Upper lobe of left lung (tissue), 6 donors: ENCODE measurements around the gene DEFB110. TPM values are rescaled to one million over a fixed set of nuclear protein-coding genes. Genes with fewer than 3 reads are reported as not detected.

Experiments
- ATAC-seq, 2 donors: fragments of 200-7000 bp; cut with Tn5 transposase; one replicate each; pipeline ENCODE4 v1.9.1; 2022; ENCODE audit warnings: mild to moderate bottlenecking in 2 of 2, moderate library complexity in 2 of 2; ENCODE audit not compliant: low FRiP score in 2 of 2
- DNase-seq, 2 donors: peaks; one replicate each; pipeline ENCODE4 v3.0.0-alpha.2; 2019 to 2020
- H3K27ac ChIP-seq, 4 donors: fragments of 200-600 bp; sonication (generic); one replicate each; pipeline ENCODE4 v1.5.1; 2016 to 2019
- H3K27me3 ChIP-seq, 4 donors: fragments of 200-600 bp; sonication (generic); one replicate each; pipeline ENCODE4 v1.5.1; 2017 to 2019
- H3K36me3 ChIP-seq, 4 donors: fragments of 200-600 bp; sonication (generic); one replicate each; pipeline ENCODE4 v1.5.1; 2016 to 2019
- H3K4me1 ChIP-seq, 4 donors: fragments of 200-600 bp; sonication (generic); one replicate each; pipeline ENCODE4 v1.5.1; 2018 to 2019
- H3K4me3 ChIP-seq, 4 donors: fragments of 200-600 bp; sonication (generic); one replicate each; pipeline ENCODE4 v1.5.1; 2017 to 2019; ENCODE audit warnings: mild to moderate bottlenecking in 2 of 4, moderate library complexity in 1 of 4
- H3K9me3 ChIP-seq, 4 donors: fragments of 200-600 bp; sonication (generic); one replicate each; pipeline ENCODE4 v1.5.1; 2018 to 2019
- EP300 ChIP-seq, 4 donors: sonication (generic); formaldehyde crosslinking; IDR thresholded peaks; one replicate each; pipeline ENCODE4 v1.5.1; 2017; ENCODE audit warnings: antibody characterized with exemption in 4 of 4, control low read depth in 2 of 4
- POLR2A ChIP-seq, 4 donors: fragments of 450-650 bp; IDR thresholded peaks; one replicate each; pipeline ENCODE4 v1.5.1; 2016 to 2017; ENCODE audit warnings: antibody characterized with exemption in 4 of 4, mild to moderate bottlenecking in 2 of 4
- POLR2AphosphoS5 ChIP-seq, 2 donors: sonication (generic); formaldehyde crosslinking; IDR thresholded peaks; one replicate each; pipeline ENCODE4 v1.5.1; 2017; ENCODE audit warnings: antibody characterized with exemption in 2 of 2
- WGBS, 2 donors: methylation state at CpG; one replicate each; pipeline ENCODE4 v1.1.5; 2017 to 2018; 5-methylcytosine and 5-hydroxymethylcytosine counted together
- total RNA-seq, 6 donors: library from RNA; depleted of rRNA in 4 of 6; stranded (reverse); fragments of >200 nt in 4 of 6; gene quantifications; one replicate each; pipeline versions ENCODE4 v1.1.0 to v1.2.1, GENCODE V29; 2016 to 2021
- TF ChIP-seq, protein P1 (sequence below), 6 experiments: fragments of 450-650 bp in 4 of 6; fragments of 200-600 bp in 2 of 6; sonication (generic) in 2 of 6; IDR thresholded peaks; one replicate each; pipeline ENCODE4 v1.5.1; 2016 to 2019; ENCODE audit warnings: antibody characterized with exemption in 6 of 6
- donor health status: DM: no; HTN: no; CAD: no; lungs with moderate emphysema.
- donor health status: DM: no; HTN: yes; CAD: no; lungs with severe emphysema.

The DEFB110 gene
- total RNA-seq, 6 donors from 2014 or later = not detected

DNA sequence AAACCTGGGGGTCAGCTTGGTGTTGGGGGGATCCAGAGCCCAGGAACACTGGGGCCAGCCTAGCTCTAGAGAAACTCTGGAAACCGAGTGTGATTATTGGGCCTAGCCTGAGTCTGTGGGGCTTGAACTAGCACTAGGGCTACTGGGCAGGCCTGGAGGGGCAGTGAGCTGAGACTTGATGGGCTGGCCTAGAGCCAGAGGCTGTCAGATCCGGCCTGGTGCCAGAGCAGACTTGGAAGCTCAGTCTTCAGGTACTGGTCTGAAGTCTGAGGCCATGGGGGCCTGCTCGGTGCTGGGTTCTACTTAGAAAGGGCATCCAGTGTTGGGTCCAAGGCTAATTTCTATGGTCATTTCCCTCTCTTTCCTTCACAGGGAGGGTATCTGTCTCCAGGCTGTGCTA lies 25.2 kb upstream of the DEFB110 start:
- Histone ChIP-seq H3K27ac (no peak overlapping the region), H3K9me3 (no peaks in the 10 kb centered on the region), H3K4me1 (no peaks in the 10 kb centered on the region), H3K27me3 (no peaks in the 10 kb centered on the region), H3K36me3 (no peaks in the 10 kb centered on the region), H3K4me3 (no peak overlapping the region)
- DNase-seq (peak in 1 of 2 donors; percentile 1), ATAC-seq (no peak)
- TF ChIP-seq POLR2A (IDR thresholded peaks at IDR 0.05) = no peak
- TF ChIP-seq, protein P1, sequence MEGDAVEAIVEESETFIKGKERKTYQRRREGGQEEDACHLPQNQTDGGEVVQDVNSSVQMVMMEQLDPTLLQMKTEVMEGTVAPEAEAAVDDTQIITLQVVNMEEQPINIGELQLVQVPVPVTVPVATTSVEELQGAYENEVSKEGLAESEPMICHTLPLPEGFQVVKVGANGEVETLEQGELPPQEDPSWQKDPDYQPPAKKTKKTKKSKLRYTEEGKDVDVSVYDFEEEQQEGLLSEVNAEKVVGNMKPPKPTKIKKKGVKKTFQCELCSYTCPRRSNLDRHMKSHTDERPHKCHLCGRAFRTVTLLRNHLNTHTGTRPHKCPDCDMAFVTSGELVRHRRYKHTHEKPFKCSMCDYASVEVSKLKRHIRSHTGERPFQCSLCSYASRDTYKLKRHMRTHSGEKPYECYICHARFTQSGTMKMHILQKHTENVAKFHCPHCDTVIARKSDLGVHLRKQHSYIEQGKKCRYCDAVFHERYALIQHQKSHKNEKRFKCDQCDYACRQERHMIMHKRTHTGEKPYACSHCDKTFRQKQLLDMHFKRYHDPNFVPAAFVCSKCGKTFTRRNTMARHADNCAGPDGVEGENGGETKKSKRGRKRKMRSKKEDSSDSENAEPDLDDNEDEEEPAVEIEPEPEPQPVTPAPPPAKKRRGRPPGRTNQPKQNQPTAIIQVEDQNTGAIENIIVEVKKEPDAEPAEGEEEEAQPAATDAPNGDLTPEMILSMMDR (IDR thresholded peaks at IDR 0.05) = no peak
- no peak for TF ChIP-seq POLR2AphosphoS5 (IDR thresholded peaks at IDR 0.05)
- TF ChIP-seq EP300 (IDR thresholded peaks at IDR 0.05) = no peak
- 75 to 84% methylated on average over 2 to 3 of the region's 3 CpGs for WGBS, 2 donors

DNA sequence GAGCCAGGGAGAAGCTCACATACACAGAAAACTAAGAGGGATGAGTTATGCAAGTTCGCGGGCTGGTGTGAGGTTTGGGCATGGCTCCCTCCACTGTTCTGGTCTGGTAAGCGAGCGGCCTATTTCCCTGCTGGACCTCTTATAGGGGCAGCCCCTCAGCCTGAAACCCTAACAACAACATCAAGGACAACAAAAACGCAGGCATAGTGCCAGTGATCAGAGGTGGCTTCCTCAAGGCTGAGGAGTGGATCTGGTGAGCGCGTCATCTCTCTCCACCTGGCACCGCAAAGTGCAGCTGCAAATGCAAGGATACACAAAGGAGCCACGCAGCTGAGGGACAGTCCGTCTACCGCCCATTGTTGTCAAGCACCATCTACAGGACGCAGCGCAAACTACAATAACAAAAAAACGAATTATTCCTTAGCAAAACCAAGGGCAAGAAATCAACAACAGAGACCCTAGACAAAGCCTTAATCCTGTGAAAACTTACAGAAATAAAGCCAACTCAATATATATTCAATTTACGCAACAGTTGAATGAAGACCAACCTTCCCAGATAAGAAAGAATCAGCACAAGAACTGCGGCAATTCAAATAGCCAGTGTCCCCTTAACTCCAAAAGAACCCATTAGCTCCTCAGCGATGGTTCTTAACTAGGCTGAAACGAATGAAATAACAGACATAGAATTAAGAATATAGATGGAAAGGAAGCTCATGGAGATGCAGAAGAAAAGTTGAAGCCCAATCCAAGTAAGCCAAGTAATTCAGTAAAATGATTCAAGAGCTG lies 9.2 kb upstream of the DEFB110 start:
- H3K36me3 ChIP-seq = no peaks in the 10 kb centered on the region
- H3K4me3 ChIP-seq = no peak overlapping the region
- TF ChIP-seq POLR2AphosphoS5 (IDR thresholded peaks at IDR 0.05) (no peak), POLR2A (IDR thresholded peaks at IDR 0.05) (no peak), EP300 (IDR thresholded peaks at IDR 0.05) (no peak)
- TF ChIP-seq, protein P1 (IDR thresholded peaks at IDR 0.05) = no peak
- H3K9me3 ChIP-seq = no peaks in the 10 kb centered on the region
- WGBS, 2 donors = 55 to 59% methylated on average over 18 of the region's 18 CpGs
- no peak for ATAC-seq
- no peak for DNase-seq
- H3K4me1 ChIP-seq = no peaks in the 10 kb centered on the region
- no peaks in the 10 kb centered on the region for H3K27me3 ChIP-seq
- H3K27ac ChIP-seq = no peak overlapping the region

DNA sequence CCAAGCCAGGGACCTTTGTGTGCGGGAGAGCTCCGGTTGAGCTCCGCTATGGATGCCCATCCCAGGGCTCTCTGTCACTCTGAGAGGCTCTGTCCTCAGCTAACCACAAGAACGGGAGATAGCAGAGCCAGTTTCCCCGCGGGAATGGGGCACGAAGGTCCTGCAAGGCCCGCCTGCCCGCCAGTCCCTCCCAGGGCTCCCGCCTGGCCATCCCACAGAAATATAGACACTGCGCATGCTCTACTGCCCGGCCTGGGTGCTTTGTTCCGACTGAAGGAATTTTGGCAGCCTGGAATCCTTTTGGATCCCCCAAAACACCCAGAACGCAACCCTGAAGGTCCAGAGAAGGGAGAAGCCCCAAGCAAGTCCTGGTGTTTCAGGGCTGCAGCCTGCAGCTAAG lies 8.6 kb upstream of the DEFB110 start:
- ATAC-seq = peak in 1 of 2 donors; percentile 32
- WGBS, 2 donors = 86 to 88% methylated on average over 11 to 14 of the region's 14 CpGs
- no peaks in the 10 kb centered on the region for H3K9me3 ChIP-seq
- peak in 1 of 2 donors; percentile 54 for DNase-seq
- TF ChIP-seq, protein P1 (IDR thresholded peaks at IDR 0.05) = no peak
- TF ChIP-seq POLR2AphosphoS5 (IDR thresholded peaks at IDR 0.05) (no peak), POLR2A (IDR thresholded peaks at IDR 0.05) (no peak), EP300 (IDR thresholded peaks at IDR 0.05) (no peak)
- no peaks in the 10 kb centered on the region for H3K27me3 ChIP-seq
- no peak overlapping the region for H3K4me3 ChIP-seq
- H3K4me1 ChIP-seq = no peaks in the 10 kb centered on the region
- no peak overlapping the region for H3K27ac ChIP-seq
- no peaks in the 10 kb centered on the region for H3K36me3 ChIP-seq

DNA sequence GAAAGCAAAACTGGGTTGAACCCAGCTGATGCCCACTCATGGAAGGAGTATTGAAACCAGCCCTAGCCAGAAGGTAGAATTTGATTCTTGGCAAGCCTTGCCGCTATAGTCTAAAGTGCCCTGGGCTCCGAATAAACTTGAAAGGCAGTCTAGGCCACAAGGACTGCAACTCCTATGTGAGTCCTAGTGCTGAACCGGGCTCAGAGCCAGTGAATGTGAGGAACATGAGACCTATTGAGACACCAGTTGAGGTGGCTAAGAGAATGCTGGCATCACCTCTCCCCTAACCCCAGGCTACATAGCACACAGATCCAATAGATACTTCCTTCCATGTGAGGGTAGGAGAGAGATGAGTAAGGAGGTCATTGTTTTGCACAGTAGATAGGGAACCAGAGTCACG lies 3.5 kb upstream of the DEFB110 start:
- Histone ChIP-seq H3K27ac (no peak overlapping the region), H3K9me3 (no peaks in the 10 kb centered on the region), H3K4me3 (no peak overlapping the region), H3K27me3 (no peaks in the 10 kb centered on the region), H3K36me3 (no peaks in the 10 kb centered on the region), H3K4me1 (no peaks in the 10 kb centered on the region)
- ATAC-seq (no peak), DNase-seq (no peak)
- WGBS, 2 donors = 79 to 86% methylated on average over 3 to 4 of the region's 4 CpGs
- TF ChIP-seq, protein P1 (IDR thresholded peaks at IDR 0.05) = no peak
- TF ChIP-seq POLR2A (IDR thresholded peaks at IDR 0.05) = no peak
- TF ChIP-seq POLR2AphosphoS5 (IDR thresholded peaks at IDR 0.05) = no peak
- no peak for TF ChIP-seq EP300 (IDR thresholded peaks at IDR 0.05)

DNA sequence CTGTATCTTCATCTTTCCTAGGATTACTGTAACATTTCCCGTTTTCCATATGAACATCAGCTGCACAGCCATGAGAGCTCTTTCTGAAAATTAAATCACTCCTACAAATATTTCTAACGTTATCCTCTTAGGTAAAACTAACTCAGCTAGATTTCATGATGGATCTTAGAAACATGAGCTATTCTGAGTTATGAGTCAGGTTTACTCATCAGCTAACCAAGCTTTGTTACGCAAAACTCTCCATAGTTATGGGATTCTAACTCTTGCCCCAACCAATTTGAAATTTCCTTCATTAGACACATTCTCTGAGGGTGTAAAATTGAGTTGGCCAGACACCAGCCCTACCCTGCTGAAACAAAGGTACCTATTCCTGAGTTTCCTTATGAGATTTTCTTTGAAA lies 14.0 kb downstream of the DEFB110 start:
- Histone ChIP-seq H3K4me1 (no peaks in the 10 kb centered on the region), H3K27ac (no peak overlapping the region), H3K4me3 (no peak overlapping the region), H3K9me3 (no peaks in the 10 kb centered on the region), H3K36me3 (no peaks in the 10 kb centered on the region), H3K27me3 (no peaks in the 10 kb centered on the region)
- ATAC-seq (no peak), DNase-seq (no peak)
- WGBS, 2 donors = 85 to 86% methylated on average over 3 of the region's 3 CpGs
- TF ChIP-seq EP300 (IDR thresholded peaks at IDR 0.05) = no peak
- TF ChIP-seq, protein P1 (IDR thresholded peaks at IDR 0.05) = no peak
- TF ChIP-seq POLR2A (IDR thresholded peaks at IDR 0.05) = no peak
- TF ChIP-seq POLR2AphosphoS5 (IDR thresholded peaks at IDR 0.05) = no peak
